ENCODE data around the gene CLSTN3.

- TF ChIP-seq HMGXB4 (CRISPR knock-in tag; IDR thresholded peaks at IDR 0.05) (no peak), CTCF (IDR thresholded peaks at IDR 0.05) (no peak), PRDM15 (CRISPR knock-in tag; IDR thresholded peaks at IDR 0.05) (peak; percentile 84), MAX (CRISPR knock-in tag; IDR thresholded peaks at IDR 0.05) (no peak), TCF7 (CRISPR knock-in tag; IDR thresholded peaks at IDR 0.05; ENCODE audit: low read depth) (no peak), ZNF317 (CRISPR knock-in tag; IDR thresholded peaks at IDR 0.05; ENCODE audit: borderline replicate concordance, low read depth) (no peak), NR2C2 (CRISPR knock-in tag; IDR thresholded peaks at IDR 0.05) (no peak), ZNF138 (CRISPR knock-in tag; conservative IDR thresholded peaks at IDR 0.05) (no peak), JUN (CRISPR knock-in tag; IDR thresholded peaks at IDR 0.05) (no peak), TP53 (CRISPR knock-in tag; IDR thresholded peaks at IDR 0.05) (no peak), ESRRA (CRISPR knock-in tag; IDR thresholded peaks at IDR 0.05; ENCODE audit: borderline replicate concordance) (no peak), RORB (CRISPR knock-in tag; IDR thresholded peaks at IDR 0.05) (no peak)
Measured at GRCh38 chr12:7130701-7131501, 730 bp downstream of the CLSTN3 start.
